HG02981 (cell line): Measurements from ENCODE around the gene CAMK1D.
"Not testable (repeated sequence)": the region's sequence is repeated elsewhere in the genome, so short reads cannot be mapped to it uniquely, and the experiment has no call there.

Source experiments
- ATAC-seq: cut with Tn5 transposase; IDR thresholded peaks from one replicate; pipeline ENCODE4 v1.9.1; 2021; ENCODE audit warnings: mild to moderate bottlenecking, moderate library complexity; ENCODE audit not compliant: unreplicated experiment

CAMK1D gene

GRCh38 chr10:12348870-12349628 is at the start of gene CAMK1D:
TSS of gene CAMK1D (plus strand) at chr10:12349547.
- peak; percentile 46 for ATAC-seq

GRCh38 chr10:12301036-12301435 is 48.3 kb upstream of the CAMK1D start:
- ATAC-seq, result not testable (repeated sequence)

GRCh38 chr10:12308057-12308456 is 41.3 kb upstream of the CAMK1D start:
- no peak for ATAC-seq

- ATAC-seq, result no peak
Observed at GRCh38 chr10:12308736-12309375, 40.5 kb upstream of the CAMK1D start.

- ATAC-seq, result not testable (repeated sequence)
Observed at GRCh38 chr10:12309783-12310182, 39.6 kb upstream of the CAMK1D start.

GRCh38 chr10:12314836-12315235 is 34.5 kb upstream of the CAMK1D start:
- no peak for ATAC-seq

GRCh38 chr10:12319076-12319475 is 30.3 kb upstream of the CAMK1D start:
- no peak for ATAC-seq

- no peak for ATAC-seq
Observed at GRCh38 chr10:12320892-12321291, 28.5 kb upstream of the CAMK1D start.

GRCh38 chr10:12321641-12322040 is 27.7 kb upstream of the CAMK1D start:
- no peak for ATAC-seq

- ATAC-seq, result no peak
Observed at GRCh38 chr10:12322583-12323131, 26.7 kb upstream of the CAMK1D start.

GRCh38 chr10:12324530-12324929 is 24.8 kb upstream of the CAMK1D start:
- no peak for ATAC-seq

- no peak for ATAC-seq
Observed at GRCh38 chr10:12327074-12327473, 22.3 kb upstream of the CAMK1D start.

- ATAC-seq, result no peak
Observed at GRCh38 chr10:12327476-12327875, 21.9 kb upstream of the CAMK1D start.

- ATAC-seq, result not testable (repeated sequence)
Observed at GRCh38 chr10:12328312-12328711, 21.0 kb upstream of the CAMK1D start.

- ATAC-seq, result no peak
Observed at GRCh38 chr10:12332572-12333379, 16.6 kb upstream of the CAMK1D start.

- peak; percentile 72 for ATAC-seq
Observed at GRCh38 chr10:12333380-12334185, 15.8 kb upstream of the CAMK1D start.

- ATAC-seq, result no peak
Observed at GRCh38 chr10:12334186-12334530, 15.2 kb upstream of the CAMK1D start.

- not testable (repeated sequence) for ATAC-seq
Observed at GRCh38 chr10:12335169-12335568, 14.2 kb upstream of the CAMK1D start.

GRCh38 chr10:12337453-12338372 is 11.6 kb upstream of the CAMK1D start:
- no peak for ATAC-seq

- no peak for ATAC-seq
Observed at GRCh38 chr10:12338981-12339380, 10.4 kb upstream of the CAMK1D start.
